GM19025 (cell line): ENCODE measurements around the gene GPR35.
A peak's percentile ranks its signal among the peaks of the same experiment; 100 is the strongest.

Experiments used
- ATAC-seq: cut with Tn5 transposase; IDR thresholded peaks from one replicate; pipeline ENCODE4 v1.9.1; 2021; ENCODE audit warnings: mild to moderate bottlenecking, low read depth, moderate library complexity; ENCODE audit not compliant: unreplicated experiment

The GPR35 gene, protein sequence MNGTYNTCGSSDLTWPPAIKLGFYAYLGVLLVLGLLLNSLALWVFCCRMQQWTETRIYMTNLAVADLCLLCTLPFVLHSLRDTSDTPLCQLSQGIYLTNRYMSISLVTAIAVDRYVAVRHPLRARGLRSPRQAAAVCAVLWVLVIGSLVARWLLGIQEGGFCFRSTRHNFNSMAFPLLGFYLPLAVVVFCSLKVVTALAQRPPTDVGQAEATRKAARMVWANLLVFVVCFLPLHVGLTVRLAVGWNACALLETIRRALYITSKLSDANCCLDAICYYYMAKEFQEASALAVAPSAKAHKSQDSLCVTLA

GRCh38 chr2:240624950-240625621 is at the start of gene GPR35:
Gene GPR35 (plus strand): TSS chr2:240625480. CDS start chr2:240629953, 4,473 bp downstream.
- no peak for ATAC-seq

- no peak for ATAC-seq
Observed at GRCh38 chr2:240576036-240576435, 49.2 kb upstream of the GPR35 start.

DNA sequence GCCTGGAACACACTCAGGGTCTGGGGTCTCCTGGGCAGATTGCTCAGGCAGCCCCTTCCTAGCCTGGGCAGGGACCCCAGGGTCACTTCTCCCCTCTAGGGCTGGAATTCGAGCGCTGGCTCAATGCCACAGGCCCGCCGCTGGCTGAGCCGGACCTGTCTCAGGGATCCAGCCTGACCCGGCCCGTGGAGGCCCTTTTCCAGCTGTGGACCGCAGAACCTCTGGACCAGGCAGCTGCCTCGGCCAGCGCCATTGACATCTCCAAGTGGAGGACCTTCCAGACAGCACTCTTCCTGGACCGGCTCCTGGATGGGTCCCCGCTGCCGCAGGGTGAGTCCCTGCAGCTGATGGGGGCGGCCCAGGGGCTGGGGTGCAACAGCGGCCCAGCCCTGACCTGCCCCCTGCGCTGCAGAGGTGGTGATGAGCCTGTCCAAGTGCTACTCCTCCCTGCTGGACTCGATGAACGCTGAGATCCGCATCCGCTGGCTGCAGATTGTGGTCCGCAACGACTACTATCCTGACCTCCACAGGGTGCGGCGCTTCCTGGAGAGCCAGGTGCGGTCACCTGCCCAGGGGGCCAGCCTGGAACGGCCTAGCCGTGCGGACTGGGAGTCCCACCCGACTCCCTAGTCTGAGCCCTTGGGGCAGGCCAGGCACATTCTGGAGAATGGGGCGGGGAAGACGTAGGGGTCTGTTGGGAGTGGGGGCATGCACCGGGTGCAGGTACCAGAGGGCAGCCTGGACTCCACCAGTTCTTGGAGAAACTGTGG is 48.7 kb upstream of the GPR35 start:
- ATAC-seq, result no peak

- no peak for ATAC-seq
Observed at GRCh38 chr2:240577281-240578109, 47.8 kb upstream of the GPR35 start.

GRCh38 chr2:240578110-240578450 is 47.2 kb upstream of the GPR35 start:
- no peak for ATAC-seq

GRCh38 chr2:240578488-240578887 is 46.8 kb upstream of the GPR35 start:
- no peak for ATAC-seq

DNA sequence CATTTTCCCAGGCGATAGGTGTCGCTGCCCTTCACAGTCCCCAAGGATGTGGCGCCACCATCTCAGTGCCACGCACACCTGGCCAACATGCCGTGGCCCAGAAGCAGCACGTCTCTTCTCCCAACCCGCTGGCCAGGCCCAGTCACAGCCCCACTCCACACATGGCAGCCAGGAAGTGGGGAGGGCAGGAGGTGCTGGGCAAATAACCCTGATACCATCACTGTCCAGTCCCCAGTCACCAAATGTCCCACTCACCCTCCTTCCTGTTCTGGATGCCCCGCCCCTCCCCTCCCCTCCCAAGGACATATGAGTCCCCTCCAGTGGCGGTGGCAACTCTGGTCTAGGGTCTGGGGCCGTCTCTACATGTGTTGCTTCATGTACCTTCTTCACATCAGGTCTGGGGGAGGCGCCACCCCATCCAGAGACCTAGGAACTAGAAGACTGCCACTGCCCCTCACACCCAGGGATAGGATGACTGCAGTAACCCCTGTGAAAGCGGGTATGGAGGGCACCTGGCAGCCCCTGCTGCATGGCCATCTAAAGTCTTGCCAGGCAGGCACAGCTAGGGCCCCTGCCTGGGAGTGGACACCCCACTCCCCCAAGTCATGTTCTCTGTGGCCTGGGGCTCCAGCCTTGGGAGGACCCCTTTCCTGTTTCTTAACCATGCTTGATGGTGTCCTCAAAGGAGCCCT is 46.1 kb upstream of the GPR35 start:
- ATAC-seq, result no peak

- ATAC-seq, result no peak
Observed at GRCh38 chr2:240579771-240580614, 45.3 kb upstream of the GPR35 start.

GRCh38 chr2:240581811-240582210 is 43.5 kb upstream of the GPR35 start:
- ATAC-seq, result no peak

GRCh38 chr2:240582781-240583180 is 42.5 kb upstream of the GPR35 start:
- no peak for ATAC-seq

DNA sequence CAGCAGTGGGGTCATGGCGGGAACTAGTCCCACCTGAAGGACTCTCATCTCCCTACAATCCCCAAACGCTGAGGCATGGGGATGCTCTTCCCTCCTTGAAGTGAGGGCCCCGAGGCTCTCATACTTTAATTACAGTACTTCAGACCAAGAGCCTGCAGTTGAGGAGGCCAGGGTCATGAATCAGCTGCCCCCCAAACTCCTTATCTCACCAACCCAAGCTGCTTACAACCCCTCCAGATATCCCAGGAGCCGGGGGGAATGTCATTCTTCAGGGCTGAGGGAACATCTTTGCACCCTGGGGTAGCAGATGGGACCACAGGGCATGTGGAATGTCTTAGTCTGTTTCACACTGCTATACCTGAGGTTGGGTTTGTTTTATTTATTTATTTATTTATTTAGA is 41.5 kb upstream of the GPR35 start:
- no peak for ATAC-seq

GRCh38 chr2:240584486-240585031 is 40.7 kb upstream of the GPR35 start:
- ATAC-seq, result peak; percentile 42

DNA sequence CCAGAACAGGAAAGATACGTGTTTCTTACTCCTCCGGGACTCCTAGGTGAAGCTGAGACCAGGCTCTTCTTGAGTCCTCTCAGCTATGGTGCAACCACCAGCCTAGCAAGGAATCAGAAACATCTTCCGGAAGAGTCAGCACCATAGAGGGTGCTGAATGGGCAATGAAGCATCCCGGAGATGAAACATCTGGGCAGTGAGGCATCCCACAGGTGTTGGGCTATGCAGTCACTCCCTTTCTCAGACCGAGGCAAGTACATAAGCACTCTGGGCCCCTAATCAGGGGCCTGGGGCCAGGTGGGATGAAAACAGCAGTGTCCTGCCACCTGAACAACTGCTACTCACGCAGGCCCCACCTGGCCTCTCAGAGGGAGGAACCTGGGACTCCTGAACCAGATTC is 40.2 kb upstream of the GPR35 start:
- ATAC-seq, result peak; percentile 8

- ATAC-seq, result no peak
Observed at GRCh38 chr2:240585681-240586197, 39.5 kb upstream of the GPR35 start.

DNA sequence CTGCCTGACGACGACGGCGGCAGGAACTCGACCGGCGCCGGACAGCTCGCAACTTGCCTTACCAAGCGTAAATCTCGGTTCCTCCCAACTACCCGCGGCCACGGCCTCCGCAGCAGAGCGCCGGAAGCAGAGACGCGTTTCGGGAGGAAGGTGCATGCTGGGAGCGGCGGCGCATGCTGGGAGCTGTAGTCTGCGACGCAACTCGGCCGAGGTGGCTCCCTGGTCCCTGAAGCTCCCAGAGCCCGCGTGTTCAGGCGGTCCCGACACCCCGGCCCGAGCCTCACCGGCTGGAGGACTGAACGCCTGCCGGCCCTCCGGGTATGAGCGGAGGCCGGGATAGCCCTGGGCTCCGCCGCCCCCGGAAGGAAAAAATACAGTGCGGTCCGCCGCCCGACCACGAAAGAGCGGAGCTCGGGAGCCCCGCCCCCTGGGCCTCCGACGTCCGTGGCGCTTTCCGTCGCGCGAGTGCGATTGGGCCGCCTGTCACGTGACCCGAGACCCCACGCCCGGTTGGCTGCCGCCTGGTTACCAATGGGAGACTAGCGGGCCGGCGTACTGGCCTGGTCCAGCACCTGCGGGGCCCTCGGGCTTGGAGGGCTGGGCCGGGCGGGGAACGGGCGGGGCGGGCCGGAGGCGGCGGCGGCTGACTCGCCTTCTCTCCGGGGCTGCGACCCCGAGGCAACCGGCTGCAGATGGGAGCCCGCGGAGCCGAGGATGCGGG is 38.9 kb upstream of the GPR35 start, which contains the start of gene CAPN10:
TSS of gene CAPN10 (plus strand) at position 537 of the 721 bp plus-strand sequence. CDS start at position 715, 178 bp downstream.
- ATAC-seq, result peak; percentile 54

- ATAC-seq, result peak; percentile 5
Observed at GRCh38 chr2:240586919-240587800, 38.1 kb upstream of the GPR35 start.
